ENCODE data around the gene PNMA6F.

DNA sequence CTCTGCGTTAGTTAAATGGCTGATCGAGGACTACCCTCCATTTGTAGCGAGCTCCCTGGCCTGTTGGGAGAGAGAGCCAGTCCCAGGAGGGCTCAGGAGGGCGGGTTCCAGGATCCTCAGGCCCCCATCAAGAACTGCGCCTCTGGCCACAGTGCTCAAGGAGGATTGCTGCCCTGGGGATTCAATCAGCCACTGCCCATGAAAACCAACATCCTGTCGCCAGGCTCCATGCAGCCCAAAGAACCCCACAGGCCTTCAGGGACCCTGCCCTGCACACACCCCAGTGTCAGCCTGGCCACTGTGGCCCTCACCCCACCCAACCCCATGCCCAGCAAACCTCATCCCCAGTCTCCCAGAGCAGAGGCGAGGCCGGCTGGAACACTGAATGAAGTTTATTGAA, 4.3 kb downstream of the PNMA6F start:
- no peak for TF ChIP-seq CREB1 (CRISPR knock-in tag; IDR thresholded peaks at IDR 0.05; ENCODE audit: low read depth)
- TF ChIP-seq, protein P1, sequence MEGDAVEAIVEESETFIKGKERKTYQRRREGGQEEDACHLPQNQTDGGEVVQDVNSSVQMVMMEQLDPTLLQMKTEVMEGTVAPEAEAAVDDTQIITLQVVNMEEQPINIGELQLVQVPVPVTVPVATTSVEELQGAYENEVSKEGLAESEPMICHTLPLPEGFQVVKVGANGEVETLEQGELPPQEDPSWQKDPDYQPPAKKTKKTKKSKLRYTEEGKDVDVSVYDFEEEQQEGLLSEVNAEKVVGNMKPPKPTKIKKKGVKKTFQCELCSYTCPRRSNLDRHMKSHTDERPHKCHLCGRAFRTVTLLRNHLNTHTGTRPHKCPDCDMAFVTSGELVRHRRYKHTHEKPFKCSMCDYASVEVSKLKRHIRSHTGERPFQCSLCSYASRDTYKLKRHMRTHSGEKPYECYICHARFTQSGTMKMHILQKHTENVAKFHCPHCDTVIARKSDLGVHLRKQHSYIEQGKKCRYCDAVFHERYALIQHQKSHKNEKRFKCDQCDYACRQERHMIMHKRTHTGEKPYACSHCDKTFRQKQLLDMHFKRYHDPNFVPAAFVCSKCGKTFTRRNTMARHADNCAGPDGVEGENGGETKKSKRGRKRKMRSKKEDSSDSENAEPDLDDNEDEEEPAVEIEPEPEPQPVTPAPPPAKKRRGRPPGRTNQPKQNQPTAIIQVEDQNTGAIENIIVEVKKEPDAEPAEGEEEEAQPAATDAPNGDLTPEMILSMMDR (conservative IDR thresholded peaks at IDR 0.05; ENCODE audit: low read depth in 2 of 2): no peak
- no peak for TF ChIP-seq POLR2AphosphoS5 (IDR thresholded peaks at IDR 0.05; ENCODE audit: low read depth)
- TF ChIP-seq EZH2phosphoT487 (IDR thresholded peaks at IDR 0.05; ENCODE audit: unreplicated experiment): no peak
- no peak for TF ChIP-seq REST (IDR thresholded peaks at IDR 0.05; ENCODE audit: unreplicated experiment)
- TF ChIP-seq EZH2 (IDR thresholded peaks at IDR 0.05; ENCODE audit: low read depth, unreplicated experiment): no peak
- no peak for TF ChIP-seq STAT1 (IDR thresholded peaks at IDR 0.05; ENCODE audit: unreplicated experiment)
- no peak for TF ChIP-seq ZNF114 (CRISPR knock-in tag; IDR thresholded peaks at IDR 0.05)
- TF ChIP-seq ZNF331 (CRISPR knock-in tag; IDR thresholded peaks at IDR 0.05; ENCODE audit: low read depth): no peak
- TF ChIP-seq JUNB (IDR thresholded peaks at IDR 0.05; ENCODE audit: unreplicated experiment): no peak

Measured in GM23338 (cell line).